ENCODE measurements around the gene DGKH.
"Not testable (repeated sequence)": the region's sequence is repeated elsewhere in the genome, so short reads cannot be mapped to it uniquely, and the experiment has no call there.

DGKH gene

GRCh38 chr13:42071672-42072419 is 23.4 kb downstream of the DGKH start:
- no peak for DNase-seq

GRCh38 chr13:42073683-42074082 is 25.2 kb downstream of the DGKH start:
- no peak for DNase-seq

GRCh38 chr13:42075517-42075916 is 27.1 kb downstream of the DGKH start:
- DNase-seq, result no peak

GRCh38 chr13:42076309-42076713 is 27.9 kb downstream of the DGKH start:
- DNase-seq, result no peak

- DNase-seq, result no peak
These were observed 29.8 kb downstream of the DGKH start for GRCh38 chr13:42078128-42078808.

- no peak for DNase-seq
These were observed 34.8 kb downstream of the DGKH start for GRCh38 chr13:42083138-42083770.

- DNase-seq, result no peak
These were observed 36.3 kb downstream of the DGKH start for GRCh38 chr13:42084722-42085121.

GRCh38 chr13:42086582-42086981 is 38.1 kb downstream of the DGKH start:
- DNase-seq, result no peak

GRCh38 chr13:42094516-42095040 is 46.1 kb downstream of the DGKH start:
- DNase-seq, result no peak

GRCh38 chr13:42096222-42096621 is 47.8 kb downstream of the DGKH start:
- not testable (repeated sequence) for DNase-seq

- no peak for DNase-seq
These were observed 51.7 kb downstream of the DGKH start for GRCh38 chr13:42099962-42100675.

- no peak for DNase-seq
These were observed 52.5 kb downstream of the DGKH start for GRCh38 chr13:42100960-42101359.

- no peak for DNase-seq
These were observed 53.6 kb downstream of the DGKH start for GRCh38 chr13:42101821-42102585.

GRCh38 chr13:42102961-42103865 is 54.8 kb downstream of the DGKH start:
- DNase-seq, result no peak

- DNase-seq, result no peak
These were observed 58.5 kb downstream of the DGKH start for GRCh38 chr13:42106998-42107397.

- no peak for DNase-seq
These were observed 59.0 kb downstream of the DGKH start for GRCh38 chr13:42107421-42107820.

GRCh38 chr13:42108217-42108616 is 59.8 kb downstream of the DGKH start:
- no peak for DNase-seq

GRCh38 chr13:42109957-42110356 is 61.5 kb downstream of the DGKH start:
- no peak for DNase-seq

GRCh38 chr13:42110410-42111155 is 62.1 kb downstream of the DGKH start:
- DNase-seq, result peak; percentile 81

- DNase-seq, result no peak
These were observed 64.4 kb downstream of the DGKH start for GRCh38 chr13:42112864-42113263.
